CD4-positive, CD25-positive, alpha-beta regulatory T cell (primary cell): Measurements from ENCODE around the gene VSNL1. TPM values are rescaled to one million over a fixed set of nuclear protein-coding genes. Genes with fewer than 3 reads are reported as not detected.

Experiments
- ATAC-seq, 2 donors: fragments of 150-1000 bp; cut with Tn5 transposase; one replicate each; pipeline ENCODE4 v1.10.0; 2021; ENCODE audit warnings: low read depth in 2 of 2, moderate number of reproducible peaks in 2 of 2, moderate library complexity in 1 of 2
- DNase-seq, 3 donors: peaks; one replicate each; pipeline versions ENCODE4 v3.0.0 to v3.0.0-alpha.2; 2012 to 2022; ENCODE audit warnings: mixed read lengths in 1 of 3
- H3K27ac ChIP-seq: one replicate; pipeline ENCODE4 v1.7.0; 2013; ENCODE audit warnings: mild to moderate bottlenecking, low read length; ENCODE audit not compliant: insufficient read depth, poor library complexity, severe bottlenecking
- H3K27me3 ChIP-seq: one replicate; pipeline ENCODE4 v1.7.0; 2013; ENCODE audit warnings: low read length; ENCODE audit not compliant: control insufficient read depth, insufficient read depth
- H3K36me3 ChIP-seq: one replicate; pipeline ENCODE4 v1.7.0; 2013; ENCODE audit warnings: mild to moderate bottlenecking, low read length, moderate library complexity; ENCODE audit not compliant: control insufficient read depth, insufficient read depth
- H3K4me1 ChIP-seq: 2 replicates; pipeline ENCODE4 v1.7.0; 2013; ENCODE audit warnings: mild to moderate bottlenecking, low read length; ENCODE audit not compliant: insufficient read depth, control insufficient read depth, poor library complexity, severe bottlenecking
- H3K4me3 ChIP-seq: one replicate; pipeline ENCODE4 v1.7.0; 2013; ENCODE audit warnings: low read depth, mild to moderate bottlenecking, low read length, moderate library complexity
- H3K9me3 ChIP-seq, 2 experiments: 1 replicate in 1 of 2; 2 replicates in 1 of 2; pipeline ENCODE4 v1.7.0; 2013; ENCODE audit warnings: low read length in 2 of 2, mild to moderate bottlenecking in 1 of 2, moderate library complexity in 1 of 2; ENCODE audit not compliant: control insufficient read depth in 2 of 2
- H3K27ac Mint-ChIP-seq, 3 donors: one replicate each; pipeline ENCODE4 v1.8.0; 2020 to 2022; ENCODE audit warnings: mild to moderate bottlenecking in 3 of 3, mixed read lengths in 3 of 3, moderate library complexity in 2 of 3
- H3K27me3 Mint-ChIP-seq: one replicate; pipeline ENCODE4 v1.8.0; 2022; ENCODE audit warnings: mild to moderate bottlenecking, mixed read lengths
- H3K36me3 Mint-ChIP-seq: one replicate; pipeline ENCODE4 v1.8.0; 2020; ENCODE audit warnings: mixed read lengths
- H3K4me1 Mint-ChIP-seq, 4 donors: one replicate each; pipeline ENCODE4 v1.8.0; 2020 to 2022; ENCODE audit warnings: mixed read lengths in 4 of 4, mild to moderate bottlenecking in 1 of 4
- H3K4me3 Mint-ChIP-seq, 4 donors: one replicate each; pipeline ENCODE4 v1.8.0; 2020 to 2022; ENCODE audit warnings: mild to moderate bottlenecking in 4 of 4, mixed read lengths in 4 of 4, moderate library complexity in 3 of 4
- H3K9me3 Mint-ChIP-seq, 7 donors: one replicate each; pipeline ENCODE4 v1.8.0; 2020 to 2022; ENCODE audit warnings: mixed read lengths in 7 of 7, mild to moderate bottlenecking in 3 of 7, moderate library complexity in 2 of 7
- polyA plus RNA-seq, 4 donors: library from polyadenylated mRNA; unstranded; fragments of 300-500 nt; fragmentation: Illumina TruSeq; gene quantifications; one replicate each; pipeline ENCODE4 v1.2.3, GENCODE V29; 2021
- total RNA-seq: library from RNA; stranded (reverse); gene quantifications from one replicate; pipeline ENCODE4 v1.2.3, GENCODE V29; 2022

The VSNL1 gene
- total and polyA plus RNA-seq, 5 donors from 2014 or later, result not detected

GRCh38 chr2:17536416-17536815, 4.1 kb upstream of the VSNL1 start:
- Histone ChIP-seq H3K27me3 (peaks cover 8% of the 10 kb centered on the region), H3K4me1 (no peaks in the 10 kb centered on the region), H3K9me3 (no peaks in the 10 kb centered on the region), H3K27ac (no peak overlapping the region), H3K36me3 (no peaks in the 10 kb centered on the region), H3K4me3 (no peak overlapping the region)
- ATAC-seq (no peak), DNase-seq (no peak)
- Mint-ChIP-seq H3K36me3 (no peaks in the 10 kb centered on the region), H3K4me1 (peaks cover 0 to 4% (median 1%) of the 10 kb centered on the region in 4 donors), H3K27me3 (peaks cover 48% of the 10 kb centered on the region), H3K9me3 (peaks cover 0 to 9% (median 0%) of the 10 kb centered on the region in 7 donors), H3K4me3 (no peak overlapping the region), H3K27ac (no peak overlapping the region)

DNA sequence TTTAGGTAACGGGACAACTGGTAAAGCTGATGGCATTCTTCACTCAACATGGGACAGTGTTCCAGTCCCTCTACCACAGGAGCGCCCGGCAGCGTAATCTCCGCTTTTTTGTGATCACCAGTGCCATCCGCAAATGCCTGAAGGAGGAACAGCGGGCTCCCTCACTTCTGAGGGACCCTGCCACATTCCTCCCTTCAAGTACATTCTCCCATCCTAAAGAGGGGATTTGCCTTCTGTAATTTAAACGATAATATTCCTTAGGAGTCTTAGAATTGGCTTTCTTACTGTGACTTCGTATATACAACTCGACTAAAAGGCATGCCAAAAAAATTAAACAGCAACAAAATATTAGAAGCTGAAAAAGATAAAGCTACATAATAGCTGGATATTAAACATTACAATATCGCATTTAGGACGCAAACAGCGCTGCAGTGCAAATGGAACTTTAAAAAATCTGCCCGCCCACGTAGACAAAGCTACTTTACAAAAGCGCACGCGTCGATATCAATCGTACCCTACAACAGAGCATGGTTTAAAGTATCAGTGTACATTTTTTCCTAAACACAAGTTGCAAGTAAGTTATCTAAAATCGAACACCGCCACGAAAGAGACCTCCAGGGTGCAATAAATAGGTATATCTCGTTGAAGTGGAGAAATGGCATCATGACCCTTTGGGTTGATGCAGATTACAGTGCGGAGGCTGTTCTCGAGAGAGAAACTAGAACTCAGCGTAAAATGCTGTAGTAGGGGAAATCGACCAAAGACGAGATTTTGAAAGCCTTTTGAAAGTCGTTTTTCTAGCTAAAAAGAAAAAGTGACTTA, 2.3 kb upstream of the VSNL1 start:
- no peaks in the 10 kb centered on the region for H3K4me1 ChIP-seq
- Mint-ChIP-seq H3K9me3 (peaks cover 0 to 9% (median 0%) of the 10 kb centered on the region in 7 donors), H3K27me3 (peaks cover 56% of the 10 kb centered on the region), H3K4me1 (peaks cover 0 to 4% (median 1%) of the 10 kb centered on the region in 4 donors), H3K36me3 (no peaks in the 10 kb centered on the region), H3K27ac (no peak overlapping the region), H3K4me3 (no peak overlapping the region)
- no peak overlapping the region for H3K4me3 ChIP-seq
- ATAC-seq (no peak), DNase-seq (no peak)
- no peaks in the 10 kb centered on the region for H3K36me3 ChIP-seq
- no peak overlapping the region for H3K27ac ChIP-seq
- H3K9me3 ChIP-seq, result no peaks in the 10 kb centered on the region
- H3K27me3 ChIP-seq, result peaks cover 12% of the 10 kb centered on the region

- H3K27ac Mint-ChIP-seq, result no peak overlapping the region
- H3K4me1 Mint-ChIP-seq, result peaks cover 0 to 4% (median 1%) of the 10 kb centered on the region in 4 donors
- peaks cover 0 to 9% (median 1%) of the 10 kb centered on the region in 7 donors for H3K9me3 Mint-ChIP-seq
- no peak for DNase-seq
- Histone ChIP-seq H3K4me3 (no peak overlapping the region), H3K4me1 (no peaks in the 10 kb centered on the region), H3K27me3 (peaks cover 15% of the 10 kb centered on the region), H3K9me3 (no peaks in the 10 kb centered on the region), H3K36me3 (no peaks in the 10 kb centered on the region), H3K27ac (no peak overlapping the region)
- ATAC-seq, result no peak
- no peak overlapping the region for H3K4me3 Mint-ChIP-seq
- peaks cover 64% of the 10 kb centered on the region for H3K27me3 Mint-ChIP-seq
- H3K36me3 Mint-ChIP-seq, result no peaks in the 10 kb centered on the region
Measured at GRCh38 chr2:17538844-17539554, 1.5 kb upstream of the VSNL1 start.

- Histone ChIP-seq H3K4me1 (no peaks in the 10 kb centered on the region), H3K27me3 (peaks cover 15% of the 10 kb centered on the region), H3K4me3 (no peak overlapping the region), H3K9me3 (no peaks in the 10 kb centered on the region), H3K27ac (no peak overlapping the region), H3K36me3 (no peaks in the 10 kb centered on the region)
- H3K4me1 Mint-ChIP-seq, result peaks cover 0 to 4% (median 1%) of the 10 kb centered on the region in 4 donors
- DNase-seq, result no peak
- H3K27me3 Mint-ChIP-seq, result peaks cover 65% of the 10 kb centered on the region
- ATAC-seq, result no peak
- no peaks in the 10 kb centered on the region for H3K36me3 Mint-ChIP-seq
- H3K27ac Mint-ChIP-seq, result no peak overlapping the region
- no peak overlapping the region for H3K4me3 Mint-ChIP-seq
- peaks cover 0 to 9% (median 1%) of the 10 kb centered on the region in 7 donors for H3K9me3 Mint-ChIP-seq
Measured at GRCh38 chr2:17539611-17540092, 844 bp upstream of the VSNL1 start.

DNA sequence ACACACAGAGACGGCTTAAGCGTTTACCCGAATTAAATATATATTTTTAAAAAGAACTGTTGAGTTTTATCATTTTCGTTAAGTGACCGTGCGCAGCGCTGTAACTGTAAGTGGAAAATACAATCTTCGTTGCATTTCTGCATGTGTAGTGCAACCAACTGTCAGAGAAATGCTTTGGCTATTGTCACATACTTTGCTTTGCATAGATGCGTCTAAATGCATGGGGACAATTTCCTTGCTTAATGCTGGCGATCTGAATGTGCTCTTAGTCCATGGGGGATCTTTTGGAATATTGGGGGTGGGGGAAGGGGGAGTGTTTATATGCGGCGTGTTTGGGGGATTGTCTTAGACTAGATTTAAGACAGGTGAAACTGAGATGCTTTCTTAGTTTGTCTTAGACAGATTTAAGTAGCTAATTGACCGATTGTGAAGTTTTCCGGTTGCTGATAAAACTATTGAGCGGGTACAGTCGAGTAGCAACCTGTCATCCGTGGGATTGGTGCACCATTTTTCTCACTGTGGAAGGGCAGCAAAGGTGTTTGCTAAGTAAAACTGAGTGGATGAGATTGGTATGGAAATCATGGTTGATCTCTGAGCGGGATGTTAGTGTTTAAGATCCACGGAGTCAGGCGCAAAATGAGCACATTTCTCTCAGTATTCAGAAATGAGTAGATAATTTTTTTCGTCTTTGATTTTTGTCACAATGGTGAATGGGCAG, 476 bp downstream of the VSNL1 start:
- Mint-ChIP-seq H3K4me3 (no peak overlapping the region), H3K4me1 (peaks cover 0 to 4% (median 1%) of the 10 kb centered on the region in 4 donors), H3K9me3 (peaks cover 0 to 6% (median 1%) of the 10 kb centered on the region in 7 donors), H3K27me3 (peaks cover 56% of the 10 kb centered on the region), H3K27ac (no peak overlapping the region), H3K36me3 (no peaks in the 10 kb centered on the region)
- ATAC-seq, result no peak
- peaks cover 15% of the 10 kb centered on the region for H3K27me3 ChIP-seq
- DNase-seq, result no peak
- H3K9me3 ChIP-seq, result no peaks in the 10 kb centered on the region
- H3K4me3 ChIP-seq, result no peak overlapping the region
- H3K36me3 ChIP-seq, result no peaks in the 10 kb centered on the region
- H3K27ac ChIP-seq, result no peak overlapping the region
- H3K4me1 ChIP-seq, result no peaks in the 10 kb centered on the region

- Histone ChIP-seq H3K27ac (no peak overlapping the region), H3K36me3 (no peaks in the 10 kb centered on the region), H3K4me3 (no peak overlapping the region), H3K4me1 (no peaks in the 10 kb centered on the region), H3K9me3 (no peaks in the 10 kb centered on the region), H3K27me3 (peaks cover 15% of the 10 kb centered on the region)
- H3K36me3 Mint-ChIP-seq, result no peaks in the 10 kb centered on the region
- peaks cover 0 to 4% (median 1%) of the 10 kb centered on the region in 4 donors for H3K4me1 Mint-ChIP-seq
- peaks cover 50% of the 10 kb centered on the region for H3K27me3 Mint-ChIP-seq
- peaks cover 0 to 6% (median 1%) of the 10 kb centered on the region in 7 donors for H3K9me3 Mint-ChIP-seq
- no peak for DNase-seq
- no peak for ATAC-seq
- no peak overlapping the region for H3K27ac Mint-ChIP-seq
- H3K4me3 Mint-ChIP-seq, result no peak overlapping the region
Measured at GRCh38 chr2:17541531-17541950, 1.0 kb downstream of the VSNL1 start.

- H3K36me3 ChIP-seq, result no peaks in the 10 kb centered on the region
- no peaks in the 10 kb centered on the region for H3K36me3 Mint-ChIP-seq
- peaks cover 0 to 6% (median 1%) of the 10 kb centered on the region in 7 donors for H3K9me3 Mint-ChIP-seq
- no peak overlapping the region for H3K27ac ChIP-seq
- no peak overlapping the region for H3K4me3 ChIP-seq
- H3K4me3 Mint-ChIP-seq, result no peak overlapping the region
- H3K27me3 ChIP-seq, result peaks cover 14% of the 10 kb centered on the region
- ATAC-seq (no peak), DNase-seq (no peak)
- no peak overlapping the region for H3K27ac Mint-ChIP-seq
- H3K9me3 ChIP-seq, result no peaks in the 10 kb centered on the region
- H3K27me3 Mint-ChIP-seq, result peaks cover 45% of the 10 kb centered on the region
- H3K4me1 Mint-ChIP-seq, result peaks cover 0 to 4% (median 1%) of the 10 kb centered on the region in 4 donors
- no peaks in the 10 kb centered on the region for H3K4me1 ChIP-seq
Measured at GRCh38 chr2:17542471-17542870, 2.0 kb downstream of the VSNL1 start.
